ENCODE data around the gene KDM5A. TPM values are rescaled to one million over a fixed set of nuclear protein-coding genes. Genes with fewer than 3 reads are reported as not detected.
"Not testable (repeated sequence)": the region's sequence is repeated elsewhere in the genome, so short reads cannot be mapped to it uniquely, and the experiment has no call there.

KDM5A gene
- total RNA-seq (10 to 100 TPM; 33.6 to 36.8 (median 34.6) TPM), polyA plus RNA-seq (6.4 TPM)
- long read RNA-seq, donor 1, transcript KDM5A-203 (2 exons, 401 nt), result major isoform, 14 of 71 reads
- long read RNA-seq, donor 1, partial matches to known transcripts, result 49 of 71 reads
- long read RNA-seq, donor 1, other reads (novel, unspliced or antisense), result 8 of 71 reads
- long read RNA-seq, donor 2, partial matches to known transcripts, result 7 of 11 reads
- long read RNA-seq, donor 2, other reads (novel, unspliced or antisense), result 3 of 11 reads
- long read RNA-seq, donor 3, partial matches to known transcripts, result 123 of 150 reads
- long read RNA-seq, donor 3, other reads (novel, unspliced or antisense), result 27 of 150 reads
- long read RNA-seq, donor 4, full-length matches to known transcripts, result 2 of 5 reads
- long read RNA-seq, donor 4, partial matches to known transcripts, result 3 of 5 reads
- long read RNA-seq, donor 4, other reads (novel, unspliced or antisense), result 0 of 5 reads

- DNase-seq, result peak; percentile 91 to 94 (median 94)
- no peaks in the 10 kb centered on the region for H3K27me3 ChIP-seq (ENCODE audit: control insufficient read depth, insufficient read depth)
- intact Hi-C loops (cut with DNase I), result no loop called here
- ATAC-seq, result peak; percentile 99
- no peaks in the 10 kb centered on the region for H3K9me3 ChIP-seq (ENCODE audit: control insufficient read depth, low read length)
- peak within 1 kb of the TSS; percentile 95 for H3K4me3 ChIP-seq (ENCODE audit: low read length)
- WGBS, result 2% methylated on average over 53 of the region's 53 CpGs
- H3K27ac ChIP-seq (ENCODE audit: low read length), result peak within 1 kb of the TSS; percentile 100
- H3K4me1 ChIP-seq (ENCODE audit: control insufficient read depth, insufficient read depth, low read length), result peaks cover 3% of the 10 kb centered on the region
Measured at GRCh38 chr12:389142-390096, at the start of gene KDM5A. TSS of gene KDM5A (minus strand) at chr12:389320. CDS start at chr12:389091, 229 bp downstream.

- ATAC-seq; intact Hi-C loops (cut with DNase I): not testable (repeated sequence)
- 94% methylated on average over 2 of the region's 2 CpGs for WGBS
Measured at GRCh38 chr12:435737-436136, 46.6 kb upstream of the KDM5A start.

GRCh38 chr12:422526-422925, 33.4 kb upstream of the KDM5A start:
- ATAC-seq, result no peak
- Histone ChIP-seq H3K27me3 (ENCODE audit: control insufficient read depth, insufficient read depth) (no peaks in the 10 kb centered on the region), H3K9me3 (ENCODE audit: control insufficient read depth, low read length) (no peaks in the 10 kb centered on the region), H3K4me3 (ENCODE audit: low read length) (no peak overlapping the region), H3K4me1 (ENCODE audit: control insufficient read depth, insufficient read depth, low read length) (no peaks in the 10 kb centered on the region), H3K27ac (ENCODE audit: low read length) (no peak overlapping the region)
- no peak for DNase-seq
- intact Hi-C loops (cut with DNase I), result no loop called here
- WGBS, result 94% methylated on average over 3 of the region's 3 CpGs

More at GRCh38 chr12:435737-436136, 46.6 kb upstream of the KDM5A start:
- H3K4me1 ChIP-seq (ENCODE audit: control insufficient read depth, insufficient read depth, low read length); H3K9me3 ChIP-seq (ENCODE audit: control insufficient read depth, low read length); DNase-seq; H3K4me3 ChIP-seq (ENCODE audit: low read length); H3K27me3 ChIP-seq (ENCODE audit: control insufficient read depth, insufficient read depth); H3K27ac ChIP-seq (ENCODE audit: low read length): not testable (repeated sequence)

GRCh38 chr12:418432-418831, 29.3 kb upstream of the KDM5A start:
- DNase-seq (no peak), ATAC-seq (no peak)
- H3K4me3 ChIP-seq (ENCODE audit: low read length), result no peak overlapping the region
- no peak overlapping the region for H3K27ac ChIP-seq (ENCODE audit: low read length)
- no peaks in the 10 kb centered on the region for H3K4me1 ChIP-seq (ENCODE audit: control insufficient read depth, insufficient read depth, low read length)
- intact Hi-C loops (cut with DNase I), result no loop called here
- 96% methylated on average over 6 of the region's 6 CpGs for WGBS
- no peaks in the 10 kb centered on the region for H3K9me3 ChIP-seq (ENCODE audit: control insufficient read depth, low read length)
- no peaks in the 10 kb centered on the region for H3K27me3 ChIP-seq (ENCODE audit: control insufficient read depth, insufficient read depth)

GRCh38 chr12:414859-415258, 25.7 kb upstream of the KDM5A start:
- DNase-seq (no peak), ATAC-seq (no peak)
- no peaks in the 10 kb centered on the region for H3K4me1 ChIP-seq (ENCODE audit: control insufficient read depth, insufficient read depth, low read length)
- H3K4me3 ChIP-seq (ENCODE audit: low read length), result no peak overlapping the region
- intact Hi-C loops (cut with DNase I), result no loop called here
- H3K27ac ChIP-seq (ENCODE audit: low read length), result no peak overlapping the region
- H3K27me3 ChIP-seq (ENCODE audit: control insufficient read depth, insufficient read depth), result no peaks in the 10 kb centered on the region
- H3K9me3 ChIP-seq (ENCODE audit: control insufficient read depth, low read length), result no peaks in the 10 kb centered on the region
- 88% methylated on average over 2 of the region's 2 CpGs for WGBS

- no peak for ATAC-seq
- under 1% methylated on average over 8 of the region's 8 CpGs for WGBS
Measured at GRCh38 chr12:402029-402389, 12.9 kb upstream of the KDM5A start.

GRCh38 chr12:401235-402028, 12.3 kb upstream of the KDM5A start, which contains the start of gene CCDC77:
TSS of gene CCDC77 (plus strand) at chr12:401644. CDS start at chr12:409384, 7,740 bp downstream.
- H3K4me1 ChIP-seq (ENCODE audit: control insufficient read depth, insufficient read depth, low read length), result no peaks in the 10 kb centered on the region
- no peaks in the 10 kb centered on the region for H3K27me3 ChIP-seq (ENCODE audit: control insufficient read depth, insufficient read depth)
- ATAC-seq (peak; percentile 99 to 100), DNase-seq (peak; percentile 90 to 95 (median 95))
- H3K9me3 ChIP-seq (ENCODE audit: control insufficient read depth, low read length), result no peaks in the 10 kb centered on the region
- intact Hi-C loops (cut with DNase I), result no loop called here
- WGBS, result under 1% methylated on average over 45 of the region's 45 CpGs
- H3K4me3 ChIP-seq (ENCODE audit: low read length), result peak within 1 kb of the TSS; percentile 70
- H3K27ac ChIP-seq (ENCODE audit: low read length), result peak within 1 kb of the TSS; percentile 32

More at GRCh38 chr12:402029-402389, 12.9 kb upstream of the KDM5A start:
- Histone ChIP-seq H3K27ac (ENCODE audit: low read length) (no peak overlapping the region), H3K27me3 (ENCODE audit: control insufficient read depth, insufficient read depth) (no peaks in the 10 kb centered on the region), H3K9me3 (ENCODE audit: control insufficient read depth, low read length) (no peaks in the 10 kb centered on the region), H3K4me3 (ENCODE audit: low read length) (peak overlapping the region; percentile 70), H3K4me1 (ENCODE audit: control insufficient read depth, insufficient read depth, low read length) (no peaks in the 10 kb centered on the region)
- intact Hi-C loops (cut with DNase I), result no loop called here
- DNase-seq, result no peak

- Histone ChIP-seq H3K27ac (ENCODE audit: low read length) (no peak overlapping the region), H3K4me3 (ENCODE audit: low read length) (peak overlapping the region; percentile 70), H3K27me3 (ENCODE audit: control insufficient read depth, insufficient read depth) (no peaks in the 10 kb centered on the region), H3K4me1 (ENCODE audit: control insufficient read depth, insufficient read depth, low read length) (no peaks in the 10 kb centered on the region), H3K9me3 (ENCODE audit: control insufficient read depth, low read length) (no peaks in the 10 kb centered on the region)
- ATAC-seq, result no peak
- DNase-seq, result no peak
- 61% methylated on average over 8 of the region's 8 CpGs for WGBS
- intact Hi-C loops (cut with DNase I), result no loop called here
Measured at GRCh38 chr12:400828-401227, 11.7 kb upstream of the KDM5A start.

- under 1% methylated on average over 35 of the region's 35 CpGs for WGBS
- Histone ChIP-seq H3K27me3 (ENCODE audit: control insufficient read depth, insufficient read depth) (no peaks in the 10 kb centered on the region), H3K27ac (ENCODE audit: low read length) (peak overlapping the region; percentile 100), H3K9me3 (ENCODE audit: control insufficient read depth, low read length) (no peaks in the 10 kb centered on the region), H3K4me1 (ENCODE audit: control insufficient read depth, insufficient read depth, low read length) (peaks cover 3% of the 10 kb centered on the region), H3K4me3 (ENCODE audit: low read length) (peak overlapping the region; percentile 95)
- ATAC-seq (peak; percentile 46 to 55), DNase-seq (peak in 2 of 3 donors; percentile 59 to 65)
- intact Hi-C loops (cut with DNase I), result no loop called here
Measured at GRCh38 chr12:388541-389141, 479 bp downstream of the KDM5A start.

GRCh38 chr12:388012-388411, 1.1 kb downstream of the KDM5A start:
- Histone ChIP-seq H3K27me3 (ENCODE audit: control insufficient read depth, insufficient read depth) (no peaks in the 10 kb centered on the region), H3K4me3 (ENCODE audit: low read length) (peak overlapping the region; percentile 95), H3K9me3 (ENCODE audit: control insufficient read depth, low read length) (no peaks in the 10 kb centered on the region), H3K27ac (ENCODE audit: low read length) (no peak overlapping the region), H3K4me1 (ENCODE audit: control insufficient read depth, insufficient read depth, low read length) (peaks cover 3% of the 10 kb centered on the region)
- no peak for ATAC-seq
- under 1% methylated on average over 2 of the region's 2 CpGs for WGBS
- no peak for DNase-seq
- intact Hi-C loops (cut with DNase I), result no loop called here

All from right cardiac atrium (tissue), 5 donors.